Hematopoietic multipotent progenitor cell treated with erythropoietin and hydrocortisone succinate and interleukin-3 and kit ligand, for 17 days (in vitro differentiated cells): ENCODE results near the gene SHFL.

ENCODE experiments used
- DNase-seq: peaks from one replicate; pipeline ENCODE4 v3.0.0-alpha.2; 2015; ENCODE audit warnings: low spot score

Gene SHFL

GRCh38 chr19:10134040-10134439, 47.9 kb downstream of the SHFL start:
- no peak for DNase-seq

DNA sequence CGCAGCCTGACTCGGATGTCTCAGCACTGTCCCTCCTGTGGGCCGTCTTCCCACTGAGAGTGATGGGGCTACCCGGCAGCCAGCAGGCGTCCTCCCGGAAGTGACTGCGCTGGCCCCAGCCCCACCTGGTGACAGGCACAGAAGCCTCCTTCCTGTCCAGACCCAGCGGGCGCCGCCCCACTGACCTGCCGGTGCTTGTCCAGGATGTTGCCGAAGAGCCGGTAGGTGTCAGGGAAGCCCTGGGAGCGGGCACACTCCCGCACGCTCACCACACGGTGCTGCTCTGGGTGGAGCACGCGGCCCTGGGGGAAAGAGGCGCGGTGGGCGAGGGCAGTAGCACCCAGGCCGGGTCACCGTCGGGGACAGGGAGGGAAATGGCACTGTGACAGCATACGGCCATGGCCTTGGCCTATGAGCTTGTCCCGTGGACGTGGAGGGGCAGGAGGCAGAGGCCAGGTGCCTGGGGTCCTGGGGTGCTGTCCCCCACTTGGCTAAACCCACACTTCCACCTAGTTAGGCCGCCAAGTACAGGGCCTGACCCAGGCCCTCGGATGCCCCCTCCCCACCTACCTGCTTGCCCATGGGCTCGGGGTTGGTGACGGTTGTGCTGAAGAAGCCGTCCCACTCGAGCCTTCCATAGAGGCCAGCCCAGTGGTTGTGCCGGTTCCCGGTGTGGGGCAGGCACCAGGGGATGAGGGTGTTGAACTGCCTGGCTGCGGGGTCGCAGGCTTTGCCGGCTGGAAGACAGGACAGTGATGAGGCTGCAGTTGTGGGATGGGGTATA, 49.6 kb downstream of the SHFL start:
- no peak for DNase-seq

DNA sequence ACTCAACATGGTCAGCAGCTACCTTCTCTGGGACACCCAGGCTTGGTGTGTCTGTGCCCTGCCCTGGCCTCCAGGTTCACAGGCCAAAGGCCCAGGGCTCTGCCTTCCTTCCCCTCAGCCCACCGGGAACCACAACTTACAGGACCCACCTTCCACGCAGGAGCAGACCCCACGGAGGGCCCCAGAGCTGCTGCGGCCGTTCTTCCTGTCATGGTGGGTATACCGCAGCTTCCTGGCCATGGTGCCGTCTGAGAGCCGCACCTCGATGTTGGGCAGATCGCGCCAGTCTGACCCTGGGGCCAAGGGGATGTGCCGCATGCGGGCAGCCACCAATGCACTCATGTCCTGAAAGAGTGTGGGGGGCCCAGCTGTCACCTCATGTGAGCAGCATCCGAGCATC, 50.8 kb downstream of the SHFL start:
- no peak for DNase-seq

- no peak for DNase-seq
Measured at GRCh38 chr19:10137751-10138682, 51.9 kb downstream of the SHFL start.

- DNase-seq, result no peak
Measured at GRCh38 chr19:10138879-10139795, 53.0 kb downstream of the SHFL start.

DNA sequence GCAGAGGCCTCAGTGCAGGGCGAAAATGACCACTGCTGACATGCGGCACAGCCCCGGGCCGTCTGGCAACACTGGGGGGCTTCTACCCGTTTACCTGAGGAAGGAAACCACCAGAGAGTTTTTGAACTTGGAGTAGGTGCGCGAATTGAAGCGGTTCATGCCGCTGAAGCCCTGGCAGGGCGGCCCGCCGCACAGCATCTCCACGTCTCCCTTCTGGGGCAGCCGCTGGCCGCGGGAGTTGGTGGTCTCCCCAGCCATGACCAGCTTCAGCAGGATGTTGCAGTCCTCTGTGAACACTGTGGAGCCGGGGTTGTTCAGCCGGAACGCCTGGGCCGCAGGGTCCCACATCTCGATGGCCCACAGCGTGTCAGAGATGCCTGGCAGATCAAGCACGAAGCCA, 53.8 kb downstream of the SHFL start:
- DNase-seq, result no peak

- no peak for DNase-seq
Measured at GRCh38 chr19:10141479-10141878, 55.4 kb downstream of the SHFL start.

DNA sequence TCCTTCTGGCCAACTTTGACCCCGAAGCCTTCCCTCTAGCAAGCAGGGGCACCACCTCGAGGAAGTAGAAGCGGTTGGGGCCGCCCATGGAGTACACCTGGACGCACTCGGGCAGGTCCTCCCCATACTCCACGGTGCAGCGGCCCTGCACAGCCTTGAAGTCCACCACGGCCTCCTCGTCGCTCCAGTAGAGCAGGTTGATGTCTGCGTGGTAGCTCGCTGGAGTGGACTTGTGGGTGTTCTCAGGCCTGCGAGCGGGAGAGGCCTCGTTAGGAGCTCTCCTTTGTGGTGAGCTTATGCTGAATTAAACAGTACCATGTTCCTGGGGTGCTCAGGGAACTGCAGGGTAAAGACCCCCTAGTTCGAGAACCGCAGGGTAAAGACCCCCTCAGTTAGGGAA, 55.9 kb downstream of the SHFL start:
- no peak for DNase-seq
